K562 (cell line): ENCODE measurements around the gene RER1. TPM values are rescaled to one million over a fixed set of nuclear protein-coding genes. Genes with fewer than 3 reads are reported as not detected.

Source experiments
- ATAC-seq: fragments of 200-7000 bp; cut with Tn5 transposase; 3 replicates; pipeline ENCODE4 v1.9.1; 2020; ENCODE audit warnings: moderate library complexity
- BruUV-seq: library from RNA; stranded (reverse); fragments of 400-500 nt; replicated peaks from 2 replicates; lab custom pipeline; 2021; lab: Mats Ljungman, UMichigan
- CTCF ChIA-PET: fragments of 300-600 bp; formaldehyde crosslinking; extraction: SDS; loops from one replicate; lab custom pipeline; 2021; ENCODE audit warnings: low intra/inter-chr PET ratio; lab: Yijun Ruan, JAX
- POLR2A ChIA-PET: fragments of 300-600, 350-650 bp; sonication (Branson Sonifier 250); formaldehyde crosslinking; extraction: SDS; loops from one replicate; lab custom pipeline; 2021; ENCODE audit warnings: antibody characterized with exemption, inconsistent platforms; lab: Yijun Ruan, JAX
- DNase-seq, 4 experiments: peaks; one replicate each; pipeline versions ENCODE4 v3.0.0 to v3.0.0-alpha.2; 2011 to 2018; ENCODE audit warnings: low spot score in 3 of 4, mixed read lengths in 3 of 4; ENCODE audit errors: extremely low read depth in 1 of 4
- FAIRE-seq: peaks from 2 replicates; lab custom pipeline; 2011; peaks lifted over from hg19 to GRCh38; lab: Jason Lieb, UNC
- H2AFZ ChIP-seq: 2 replicates; pipeline ENCODE4 v1.6.0; 2011; ENCODE audit warnings: low read depth, low read length, control low read depth, inconsistent platforms
- H3K27ac ChIP-seq: fragments of 200-600 bp; 3 replicates; pipeline ENCODE4 v1.8.0; 2011; ENCODE audit warnings: low read depth, mild to moderate bottlenecking, control low read depth, inconsistent platforms, low read length, moderate library complexity, mixed read lengths; ENCODE audit errors: extremely low read depth
- H3K27me3 ChIP-seq, 2 experiments: fragments of 300-600 bp in 1 of 2; 2 replicates in 1 of 2; 3 replicates in 1 of 2; pipeline versions ENCODE4 v1.6.0 to v1.8.0; 2011; ENCODE audit warnings: inconsistent platforms in 2 of 2, low read length in 2 of 2, mild to moderate bottlenecking in 1 of 2, mixed read lengths in 1 of 2, moderate library complexity in 1 of 2; ENCODE audit not compliant: control insufficient read depth in 2 of 2, insufficient read depth in 2 of 2
- H3K36me3 ChIP-seq: fragments of 300-600 bp; 3 replicates; pipeline ENCODE4 v1.8.0; 2011; ENCODE audit warnings: mild to moderate bottlenecking, low read length, inconsistent platforms; ENCODE audit not compliant: control insufficient read depth, insufficient read depth
- H3K4me1 ChIP-seq, 2 experiments: fragments of 200-600 bp in 1 of 2; replicated peaks in 1 of 2; 2 replicates in 1 of 2; 3 replicates in 1 of 2; pipeline versions ENCODE4 v1.5.1 to v1.8.0; 2011; ENCODE audit warnings: inconsistent platforms in 2 of 2, low read length in 2 of 2, mild to moderate bottlenecking in 1 of 2, mixed read lengths in 1 of 2, moderate library complexity in 1 of 2; ENCODE audit not compliant: control insufficient read depth in 2 of 2, insufficient read depth in 2 of 2
- H3K4me2 ChIP-seq: 2 replicates; pipeline ENCODE4 v1.6.1; 2011; ENCODE audit warnings: low read length, control low read depth, inconsistent platforms, mixed read lengths; ENCODE audit not compliant: insufficient read depth
- H3K4me3 ChIP-seq: fragments of 200-600 bp; sonication (generic), shearing (Covaris generic); 2 replicates; pipeline ENCODE4 v1.5.1; 2016; ENCODE audit warnings: control low read depth, inconsistent platforms
- H3K79me2 ChIP-seq: fragments of 200-600 bp; 3 replicates; pipeline ENCODE4 v1.8.0; 2011; ENCODE audit warnings: low read length, inconsistent platforms; ENCODE audit not compliant: control insufficient read depth, insufficient read depth
- H3K9ac ChIP-seq, 2 experiments: 2 replicates each; pipeline versions ENCODE4 v1.6.0 to v1.6.1; 2011; ENCODE audit warnings: low read depth in 2 of 2, low read length in 2 of 2, control low read depth in 1 of 2, inconsistent platforms in 1 of 2, mild to moderate bottlenecking in 1 of 2, mixed read lengths in 1 of 2; ENCODE audit not compliant: insufficient read depth in 1 of 2
- H3K9me1 ChIP-seq: one replicate; pipeline ENCODE4 v1.6.0; 2011; ENCODE audit warnings: inconsistent platforms, mild to moderate bottlenecking, low read length, moderate library complexity; ENCODE audit not compliant: control insufficient read depth, insufficient read depth
- H3K9me3 ChIP-seq: replicated peaks from 2 replicates; pipeline ENCODE4 v1.5.1; 2011; ENCODE audit warnings: low read depth, low read length, inconsistent platforms; ENCODE audit not compliant: control insufficient read depth, insufficient read depth
- H4K20me1 ChIP-seq: replicated peaks from 2 replicates; pipeline ENCODE4 v1.6.1; 2011; ENCODE audit warnings: low read length, inconsistent platforms, mixed read lengths; ENCODE audit not compliant: control insufficient read depth, insufficient read depth
- ASH1L ChIP-seq: fragments of 450-650 bp; IDR thresholded peaks from 2 replicates; pipeline ENCODE4 v1.6.1; 2018; ENCODE audit warnings: borderline replicate concordance, mild to moderate bottlenecking, low read depth; ENCODE audit not compliant: partially characterized antibody
- CHD1 ChIP-seq: fragments of 200-600 bp; sonication (generic); IDR thresholded peaks from one replicate; pipeline ENCODE4 v1.6.1; 2012; ENCODE audit warnings: mild to moderate bottlenecking, moderate library complexity, low read length, inconsistent platforms
- HEY1 ChIP-seq: fragments of 250-450 bp; sonication (Bioruptor Pico); IDR thresholded peaks from 2 replicates; pipeline ENCODE4 v1.5.0; 2020; ENCODE audit warnings: mild to moderate bottlenecking, moderate library complexity, borderline replicate concordance
- POLR2G ChIP-seq: fragments of 200-400 bp; formaldehyde crosslinking; IDR thresholded peaks from 2 replicates; pipeline ENCODE4 v1.6.1; 2017; ENCODE audit warnings: low read depth, mild to moderate bottlenecking, antibody characterized with exemption, low read length, moderate library complexity
- SP2 ChIP-seq: IDR thresholded peaks from 2 replicates; pipeline ENCODE4 v1.6.1; 2011; ENCODE audit warnings: mild to moderate bottlenecking, low read depth, low read length, moderate library complexity; ENCODE audit not compliant: poor library complexity, severe bottlenecking; ENCODE audit errors: extremely low read depth
- ZFP30 ChIP-seq: fragments of 250-450 bp; sonication (Bioruptor Pico); IDR thresholded peaks from 2 replicates; pipeline ENCODE4 v1.8.0; 2022; ENCODE audit warnings: moderate library complexity, mild to moderate bottlenecking, inconsistent platforms, borderline replicate concordance
- ZNF212 ChIP-seq: fragments of 450-650 bp; formaldehyde crosslinking; IDR thresholded peaks from 2 replicates; pipeline ENCODE4 v1.4.0; 2020; ENCODE audit warnings: mild to moderate bottlenecking
- ZNF41 ChIP-seq: fragments of 250-450 bp; sonication (Bioruptor Pico); conservative IDR thresholded peaks from 2 replicates; pipeline ENCODE4 v1.4.0; 2020; ENCODE audit warnings: mild to moderate bottlenecking
- ZNF57 ChIP-seq: fragments of 450-650 bp; formaldehyde crosslinking; IDR thresholded peaks from 2 replicates; pipeline ENCODE4 v1.4.0; 2020; ENCODE audit warnings: mild to moderate bottlenecking, moderate library complexity
- ZNF695 ChIP-seq: fragments of 450-650 bp; formaldehyde crosslinking; IDR thresholded peaks from 2 replicates; pipeline ENCODE4 v1.4.0; 2020; ENCODE audit warnings: mild to moderate bottlenecking, moderate library complexity
- ZNF699 ChIP-seq: fragments of 250-450 bp; sonication (Bioruptor Pico); IDR thresholded peaks from 2 replicates; pipeline ENCODE4 v1.8.0; 2021; ENCODE audit warnings: mild to moderate bottlenecking, moderate library complexity; ENCODE audit not compliant: insufficient replicate concordance
- WGBS: fragments of 100-300 bp; shearing (Covaris generic); methylation state at CpG from one replicate; pipeline ENCODE4 v1.1.6; 2016; ENCODE audit warnings: low coverage, mixed read lengths; ENCODE audit not compliant: insufficient coverage; ENCODE audit errors: missing lambda C conversion rate; 5-methylcytosine and 5-hydroxymethylcytosine counted together
- in situ Hi-C: fragments of 300-500 bp; cut with MboI; formaldehyde crosslinking; loops from 4 replicates; pipeline ENCODE4 v1.15.0; 2018; ENCODE audit warnings: inconsistent platforms, mixed read lengths
- intact Hi-C: fragments of 100-400 bp; cut with micrococcal nuclease; formaldehyde crosslinking; loops from 2 replicates; pipeline ENCODE4 v1.14.2; 2022
- polyA plus RNA-seq, 8 experiments: library from polyadenylated mRNA; depleted of rRNA in 4 of 8; stranded (reverse) in 5 of 8; unstranded in 3 of 8; fragments of >200 nt; fragmentation: Nextera tagmentation in 2 of 8; fragmentation: Illumina TruSeq in 1 of 8; extraction: Ambion mirVana in 2 of 8; extraction: Trizol in 1 of 8; gene quantifications; 2 replicates each; pipeline versions ENCODE4 v1.2.1 to v1.2.3, GENCODE V29; 2011 to 2014; ENCODE audit warnings: inconsistent platforms in 1 of 8, missing spikeins in 1 of 8
- total RNA-seq, 7 experiments: library from RNA; depleted of rRNA in 6 of 7; stranded (reverse); fragments of >200 nt in 6 of 7; fragmentation: Illumina TruSeq in 2 of 7; extraction: Trizol in 2 of 7; gene quantifications; 2 replicates each; pipeline versions ENCODE4 v1.2.1 to v1.2.3, GENCODE V29; 2011 to 2021; ENCODE audit warnings: low replicate concordance in 1 of 7
- TF ChIP-seq, protein P1 (sequence below): fragments of 250-450 bp; sonication (Bioruptor Pico); IDR thresholded peaks from 2 replicates; pipeline ENCODE4 v1.4.0; 2020; ENCODE audit warnings: mild to moderate bottlenecking, moderate library complexity, borderline replicate concordance
- TF ChIP-seq, protein P2 (sequence below): fragments of 450-650 bp; IDR thresholded peaks from 2 replicates; pipeline ENCODE4 v1.6.1; 2016; ENCODE audit warnings: missing biosample characterization, missing genetic modification characterization

RER1 gene
- total and polyA plus RNA-seq, 9 of the 15 experiments (the other 6 are each of a cell fraction or from before 2014, with no cell fraction given) = 19.6 to 354 (median 183) TPM

DNA sequence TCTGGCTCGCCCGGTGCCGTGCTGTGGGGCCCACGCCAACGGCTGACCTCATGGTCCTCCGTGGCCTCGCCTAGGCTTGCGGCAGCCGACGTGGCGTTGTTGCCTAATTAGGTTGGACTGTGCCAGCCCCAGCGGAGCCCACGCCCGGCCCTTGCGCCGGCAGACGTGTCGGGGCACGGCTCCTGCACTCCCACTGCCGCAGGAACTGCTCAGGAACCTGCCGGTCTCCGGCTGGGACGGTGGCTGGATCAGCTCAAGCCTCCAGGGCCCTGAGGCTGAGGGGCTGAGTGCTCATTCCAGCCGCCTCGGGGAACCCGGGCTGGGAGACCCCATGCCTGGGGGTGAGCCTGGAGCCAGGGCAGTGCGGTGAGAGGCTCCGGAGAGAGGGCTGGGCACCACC is 36.8 kb downstream of the RER1 start:
- Histone ChIP-seq H3K4me1 (peaks cover 0 to 29% of the 10 kb centered on the region in 2 experiments; a peak in 2 of 5 replicates), H3K9me3 (0 out of 2 replicates have a peak, but pooled peaks cover 5% of the 10 kb centered on the region), H3K9me1 (no peaks in the 10 kb centered on the region), H3K9ac (no peak overlapping the region; a peak in 1 of 4 replicates), H3K79me2 (no peaks in the 10 kb centered on the region), H4K20me1 (no peaks in the 10 kb centered on the region), H3K4me3 (no peak overlapping the region), H3K4me2 (no peak overlapping the region), H3K27me3 (peaks cover 25 to 73% of the 10 kb centered on the region in 2 experiments; a peak in 4 of 5 replicates), H3K36me3 (no peaks in the 10 kb centered on the region), H3K27ac (no peak overlapping the region), H2AFZ (no peak overlapping the region)
- WGBS = 2% methylated on average over 26 of the region's 28 CpGs
- POLR2A ChIA-PET = interaction anchor here (0.6 kb wide), 1 partner anchor 9 kb away, joined by 5 read pairs; no protein-coding TSS in a partner anchor
- ATAC-seq (no peak), FAIRE-seq (no peak), DNase-seq (no peak)
- BruUV-seq = no TSS peak
- no peak for TF ChIP-seq ZNF41 (CRISPR knock-in tag)
- TF ChIP-seq, protein P1, sequence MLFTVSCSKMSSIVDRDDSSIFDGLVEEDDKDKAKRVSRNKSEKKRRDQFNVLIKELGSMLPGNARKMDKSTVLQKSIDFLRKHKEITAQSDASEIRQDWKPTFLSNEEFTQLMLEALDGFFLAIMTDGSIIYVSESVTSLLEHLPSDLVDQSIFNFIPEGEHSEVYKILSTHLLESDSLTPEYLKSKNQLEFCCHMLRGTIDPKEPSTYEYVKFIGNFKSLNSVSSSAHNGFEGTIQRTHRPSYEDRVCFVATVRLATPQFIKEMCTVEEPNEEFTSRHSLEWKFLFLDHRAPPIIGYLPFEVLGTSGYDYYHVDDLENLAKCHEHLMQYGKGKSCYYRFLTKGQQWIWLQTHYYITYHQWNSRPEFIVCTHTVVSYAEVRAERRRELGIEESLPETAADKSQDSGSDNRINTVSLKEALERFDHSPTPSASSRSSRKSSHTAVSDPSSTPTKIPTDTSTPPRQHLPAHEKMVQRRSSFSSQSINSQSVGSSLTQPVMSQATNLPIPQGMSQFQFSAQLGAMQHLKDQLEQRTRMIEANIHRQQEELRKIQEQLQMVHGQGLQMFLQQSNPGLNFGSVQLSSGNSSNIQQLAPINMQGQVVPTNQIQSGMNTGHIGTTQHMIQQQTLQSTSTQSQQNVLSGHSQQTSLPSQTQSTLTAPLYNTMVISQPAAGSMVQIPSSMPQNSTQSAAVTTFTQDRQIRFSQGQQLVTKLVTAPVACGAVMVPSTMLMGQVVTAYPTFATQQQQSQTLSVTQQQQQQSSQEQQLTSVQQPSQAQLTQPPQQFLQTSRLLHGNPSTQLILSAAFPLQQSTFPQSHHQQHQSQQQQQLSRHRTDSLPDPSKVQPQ (CRISPR knock-in tag) = no peak
- TF ChIP-seq CHD1 = no peak
- no peak for TF ChIP-seq ZNF57
- no peak for TF ChIP-seq POLR2G
- no peak for TF ChIP-seq ZFP30 (CRISPR knock-in tag)
- no peak for TF ChIP-seq ZNF695 (CRISPR knock-in tag)
- TF ChIP-seq ZNF212 (CRISPR knock-in tag) = no peak
- no peak for TF ChIP-seq HEY1
- TF ChIP-seq, protein P2, sequence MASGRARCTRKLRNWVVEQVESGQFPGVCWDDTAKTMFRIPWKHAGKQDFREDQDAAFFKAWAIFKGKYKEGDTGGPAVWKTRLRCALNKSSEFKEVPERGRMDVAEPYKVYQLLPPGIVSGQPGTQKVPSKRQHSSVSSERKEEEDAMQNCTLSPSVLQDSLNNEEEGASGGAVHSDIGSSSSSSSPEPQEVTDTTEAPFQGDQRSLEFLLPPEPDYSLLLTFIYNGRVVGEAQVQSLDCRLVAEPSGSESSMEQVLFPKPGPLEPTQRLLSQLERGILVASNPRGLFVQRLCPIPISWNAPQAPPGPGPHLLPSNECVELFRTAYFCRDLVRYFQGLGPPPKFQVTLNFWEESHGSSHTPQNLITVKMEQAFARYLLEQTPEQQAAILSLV (tag) = no peak
- TF ChIP-seq ASH1L = no peak
- no peak for TF ChIP-seq SP2
- no peak for TF ChIP-seq ZNF699 (CRISPR knock-in tag)
- intact Hi-C loops = no loop called here
- in situ Hi-C loops = no loop called here
- CTCF ChIA-PET = no interaction called here
